AG09309 (cell line): ENCODE data around the gene ARHGAP6.

ENCODE experiments used
- DNase-seq: peaks from one replicate; pipeline ENCODE4 v3.0.0-alpha.2; 2010; ENCODE audit warnings: low read depth
- H3K4me3 ChIP-seq: 2 replicates; pipeline ENCODE4 v1.5.1; 2011; ENCODE audit warnings: mild to moderate bottlenecking, low read depth, low read length, moderate library complexity; ENCODE audit not compliant: control insufficient read depth
- CTCF ChIP-seq: IDR thresholded peaks from 2 replicates; pipeline ENCODE4 v1.5.1; 2011; ENCODE audit warnings: mild to moderate bottlenecking, low read depth, low read length, inconsistent platforms; ENCODE audit not compliant: insufficient read depth, control insufficient read depth; ENCODE audit errors: missing control alignments

ARHGAP6 gene

DNA sequence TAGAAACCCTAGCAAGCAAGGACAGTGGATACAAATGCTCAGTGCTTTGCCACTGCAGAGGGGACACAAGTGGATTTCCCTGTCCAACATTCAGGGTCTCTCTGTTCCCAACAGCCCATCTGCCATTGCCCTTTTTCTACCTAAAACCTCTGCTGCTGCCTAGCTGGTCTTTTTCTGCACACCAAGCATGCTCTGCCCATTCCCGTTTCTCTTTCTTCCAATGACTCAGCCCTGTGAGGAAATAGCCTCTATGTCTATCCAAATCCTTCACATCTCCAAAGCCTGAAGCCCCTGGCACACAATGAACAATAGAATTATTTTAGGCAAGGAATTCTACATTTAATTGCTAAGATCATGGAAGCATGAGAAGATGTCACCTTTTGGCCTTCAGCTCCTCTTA lies 378.2 kb downstream of the ARHGAP6 start:
- no peak overlapping the region for H3K4me3 ChIP-seq
- no peak for TF ChIP-seq CTCF
- DNase-seq: no peak

GRCh38 chrX:11285651-11286050 lies 380.1 kb downstream of the ARHGAP6 start:
- TF ChIP-seq CTCF: no peak

DNA sequence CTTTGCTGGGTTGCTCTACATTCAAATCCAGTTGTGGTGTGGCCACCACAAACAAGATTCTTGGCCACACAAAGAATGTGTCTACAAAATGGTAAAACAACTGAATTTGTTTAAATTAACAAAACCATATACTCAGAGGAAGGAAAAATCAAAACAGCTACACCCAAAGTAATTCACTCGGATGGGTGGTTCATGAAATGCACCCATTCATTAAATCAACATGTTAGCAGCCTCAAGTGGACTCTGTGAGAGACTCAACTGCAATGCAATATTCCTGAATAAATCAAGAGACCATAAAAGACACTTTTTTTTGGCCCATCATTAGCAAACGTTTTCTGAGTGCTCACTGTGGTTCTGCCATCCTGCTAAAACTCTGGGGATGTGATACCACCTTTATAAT lies 383.7 kb downstream of the ARHGAP6 start:
- no peak overlapping the region for H3K4me3 ChIP-seq
- TF ChIP-seq CTCF: no peak
- no peak for DNase-seq

More at GRCh38 chrX:11285651-11286050, 380.1 kb downstream of the ARHGAP6 start:
- H3K4me3 ChIP-seq: no peak overlapping the region
- DNase-seq: no peak

- no peak for TF ChIP-seq CTCF
Measured at GRCh38 chrX:11273544-11273943, 392.2 kb downstream of the ARHGAP6 start.

DNA sequence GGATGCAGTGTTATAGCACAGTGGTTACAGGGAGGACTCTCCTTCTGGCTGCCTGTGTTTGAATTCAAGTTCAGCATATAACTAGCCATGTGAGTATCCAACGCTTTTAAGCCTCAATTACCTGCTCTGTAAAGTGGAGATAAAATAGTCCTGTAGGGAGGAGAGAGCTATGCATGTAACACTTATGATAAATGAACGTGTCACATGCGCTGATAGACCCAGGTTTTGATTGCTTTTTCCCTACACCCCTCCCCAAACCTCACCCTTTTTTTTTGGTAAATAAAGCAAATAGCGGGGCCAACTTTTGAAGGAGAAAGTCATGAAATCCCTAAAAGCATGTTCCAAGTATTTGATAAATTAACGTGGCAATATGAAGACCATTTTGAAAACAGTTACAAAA lies 392.9 kb downstream of the ARHGAP6 start:
- no peak overlapping the region for H3K4me3 ChIP-seq
- no peak for DNase-seq
- TF ChIP-seq CTCF: no peak

More at GRCh38 chrX:11273544-11273943, 392.2 kb downstream of the ARHGAP6 start:
- DNase-seq: peak; percentile 16
- no peak overlapping the region for H3K4me3 ChIP-seq

- TF ChIP-seq CTCF: no peak
- no peak overlapping the region for H3K4me3 ChIP-seq
- no peak for DNase-seq
Measured at GRCh38 chrX:11272290-11272689, 393.4 kb downstream of the ARHGAP6 start.

GRCh38 chrX:11269996-11270395 lies 395.7 kb downstream of the ARHGAP6 start:
- TF ChIP-seq CTCF: no peak
- DNase-seq: no peak
- H3K4me3 ChIP-seq: no peak overlapping the region
